ENCODE measurements around the gene DOCK2.
"Not testable (repeated sequence)": the region's sequence is repeated elsewhere in the genome, so short reads cannot be mapped to it uniquely, and the experiment has no call there.

The DOCK2 gene

DNA sequence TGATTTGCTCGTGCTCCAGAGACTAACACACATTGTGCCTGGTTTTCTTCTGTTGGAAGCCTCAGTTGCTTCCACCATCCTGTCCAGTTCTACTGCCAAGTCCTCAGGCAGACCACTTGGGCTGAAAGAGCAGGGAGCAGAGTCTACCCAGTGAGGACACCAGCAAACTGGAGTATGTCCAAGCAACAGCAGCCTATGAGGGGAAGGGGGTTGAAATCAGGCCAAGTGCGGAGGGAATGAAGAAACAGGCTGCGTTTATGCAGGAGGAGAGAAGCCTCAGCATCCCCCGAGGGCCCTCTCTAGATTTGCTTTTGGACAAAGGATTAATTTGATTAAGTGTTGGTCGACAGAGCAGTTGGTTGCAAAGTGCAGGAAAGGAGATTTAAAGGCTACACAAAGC is 14.5 kb downstream of the DOCK2 start:
- no peak for TF ChIP-seq CTCF (IDR thresholded peaks at IDR 0.05; ENCODE audit: low read depth, low read length)
- no peak for DNase-seq (ENCODE audit: extremely low read depth, low read depth)

DNA sequence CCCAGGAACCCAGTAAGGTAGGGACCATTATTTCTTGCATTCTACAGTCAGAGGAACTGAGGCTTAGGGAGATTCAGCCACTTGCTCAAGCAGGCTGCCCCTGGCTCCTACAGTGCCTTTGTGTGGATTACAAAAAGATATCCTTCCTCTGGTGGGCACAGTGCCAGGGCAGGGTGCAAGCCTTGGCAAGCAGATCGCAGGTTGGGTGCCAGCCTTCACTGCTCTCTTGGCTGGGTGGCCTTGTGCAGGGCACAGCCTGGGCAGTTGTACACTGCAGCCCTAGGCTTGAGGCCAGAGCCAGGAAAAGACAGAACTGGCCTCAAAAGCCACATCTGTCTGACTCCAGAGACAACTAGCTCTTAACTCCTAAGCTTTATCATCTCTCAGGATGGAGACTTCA is 15.0 kb downstream of the DOCK2 start:
- TF ChIP-seq CTCF (IDR thresholded peaks at IDR 0.05; ENCODE audit: low read depth, low read length): no peak
- DNase-seq (ENCODE audit: extremely low read depth, low read depth): no peak

GRCh38 chr5:169653091-169653490 is 16.0 kb downstream of the DOCK2 start:
- no peak for DNase-seq (ENCODE audit: extremely low read depth, low read depth)
- no peak for TF ChIP-seq CTCF (IDR thresholded peaks at IDR 0.05; ENCODE audit: low read depth, low read length)

DNA sequence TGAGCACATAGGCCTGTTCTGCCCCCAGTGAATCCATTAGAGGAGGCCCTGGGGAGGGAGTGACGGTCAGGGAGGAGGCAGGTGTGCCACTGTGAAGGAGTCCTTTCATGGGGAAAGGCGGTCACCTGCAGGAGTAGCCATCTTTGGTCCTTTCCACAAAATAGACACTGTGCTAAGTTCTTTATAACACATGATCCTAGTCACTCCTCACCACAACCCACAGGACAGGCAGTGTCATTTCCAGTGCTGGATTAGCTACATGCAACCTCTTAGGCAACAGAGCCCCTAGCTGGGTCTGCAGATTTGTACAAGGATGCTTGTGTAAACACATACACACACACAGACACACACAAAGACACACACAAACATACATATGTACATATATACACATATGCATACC is 18.3 kb downstream of the DOCK2 start:
- no peak for DNase-seq (ENCODE audit: extremely low read depth, low read depth)
- no peak for TF ChIP-seq CTCF (IDR thresholded peaks at IDR 0.05; ENCODE audit: low read depth, low read length)

- no peak for DNase-seq (ENCODE audit: extremely low read depth, low read depth)
- TF ChIP-seq CTCF (IDR thresholded peaks at IDR 0.05; ENCODE audit: low read depth, low read length): no peak
Measured at GRCh38 chr5:169656125-169656901, 19.2 kb downstream of the DOCK2 start.

GRCh38 chr5:169657127-169657526 is 20.1 kb downstream of the DOCK2 start:
- DNase-seq (ENCODE audit: extremely low read depth, low read depth): no peak
- no peak for TF ChIP-seq CTCF (IDR thresholded peaks at IDR 0.05; ENCODE audit: low read depth, low read length)

DNA sequence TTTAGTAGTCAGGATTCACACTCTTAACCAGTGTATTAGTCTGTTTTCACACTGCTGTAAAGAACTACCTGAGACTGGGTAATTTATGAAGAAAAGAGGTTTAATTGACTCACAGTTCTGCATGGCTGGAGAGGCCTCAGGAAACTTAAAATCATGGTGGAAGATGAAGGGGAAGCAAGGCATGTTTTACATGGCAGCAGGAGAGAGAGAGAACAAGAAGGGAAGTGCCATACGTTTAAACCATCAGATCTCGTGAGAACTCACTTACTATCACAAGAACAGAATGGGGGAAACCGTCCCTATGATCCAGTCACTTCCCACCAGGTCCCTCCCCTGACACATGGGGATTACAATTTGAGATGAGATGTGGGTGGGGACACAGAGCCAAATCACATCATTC is 25.4 kb downstream of the DOCK2 start:
- not testable (repeated sequence) for DNase-seq (ENCODE audit: extremely low read depth, low read depth)

DNA sequence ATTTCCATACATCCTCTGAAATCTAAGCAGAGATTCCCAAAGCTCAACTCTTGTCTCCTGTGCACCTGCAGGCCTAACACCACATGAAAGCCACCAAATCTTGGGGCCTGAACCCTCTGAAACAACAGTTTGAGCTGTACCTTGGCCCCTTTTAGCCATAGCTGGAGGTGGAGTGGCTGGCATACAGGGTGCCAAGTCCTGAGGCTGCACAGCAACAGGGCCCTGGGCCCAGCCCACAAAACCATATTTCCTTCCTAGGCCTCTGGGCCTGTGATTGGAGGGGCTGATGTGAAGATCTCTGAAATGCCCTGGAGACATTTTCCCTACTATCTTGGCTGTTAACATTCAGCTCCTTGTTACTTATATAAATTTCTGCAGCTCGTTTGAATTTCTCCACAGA is 26.5 kb downstream of the DOCK2 start:
- DNase-seq (ENCODE audit: extremely low read depth, low read depth): no peak
- TF ChIP-seq CTCF (IDR thresholded peaks at IDR 0.05; ENCODE audit: low read depth, low read length): no peak
